ENCODE measurements around the gene CALM1.
"Not testable (repeated sequence)": the region's sequence is repeated elsewhere in the genome, so short reads cannot be mapped to it uniquely, and the experiment has no call there.

The CALM1 gene

DNA sequence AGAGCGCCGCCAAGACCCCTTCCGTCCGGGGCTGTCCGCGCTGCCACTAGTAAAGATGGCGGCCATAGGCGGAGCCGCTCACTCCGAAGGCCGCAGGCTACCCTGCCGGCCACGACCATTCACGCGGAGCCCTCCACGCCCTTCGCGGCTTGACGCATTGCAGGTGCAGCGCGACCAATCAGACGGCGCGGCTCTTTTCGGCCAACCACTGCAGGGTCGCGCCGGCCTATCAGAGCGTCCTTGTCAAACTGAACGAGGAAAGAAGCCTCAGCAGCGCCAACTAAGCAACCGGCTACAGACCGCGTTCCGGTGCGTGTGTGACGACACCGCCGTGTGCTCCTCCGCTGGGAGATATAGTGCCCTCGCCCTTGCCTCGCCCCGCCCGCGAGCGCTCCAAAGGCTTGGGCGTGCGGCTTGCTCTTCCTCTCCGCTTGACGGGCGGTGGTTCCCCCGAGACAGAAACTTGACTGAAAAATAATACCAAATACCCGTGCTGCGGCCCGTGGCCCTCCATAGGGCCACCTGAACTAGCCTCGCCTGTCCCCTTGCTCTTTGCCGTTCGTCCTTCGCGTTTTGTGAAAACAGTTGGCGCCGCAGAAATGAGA lies 13.6 kb upstream of the CALM1 start:
- DNase-seq (ENCODE audit: low read depth in 2 of 3, low spot score in 1 of 3), result peak; percentile 90 to 97 (median 97)

DNA sequence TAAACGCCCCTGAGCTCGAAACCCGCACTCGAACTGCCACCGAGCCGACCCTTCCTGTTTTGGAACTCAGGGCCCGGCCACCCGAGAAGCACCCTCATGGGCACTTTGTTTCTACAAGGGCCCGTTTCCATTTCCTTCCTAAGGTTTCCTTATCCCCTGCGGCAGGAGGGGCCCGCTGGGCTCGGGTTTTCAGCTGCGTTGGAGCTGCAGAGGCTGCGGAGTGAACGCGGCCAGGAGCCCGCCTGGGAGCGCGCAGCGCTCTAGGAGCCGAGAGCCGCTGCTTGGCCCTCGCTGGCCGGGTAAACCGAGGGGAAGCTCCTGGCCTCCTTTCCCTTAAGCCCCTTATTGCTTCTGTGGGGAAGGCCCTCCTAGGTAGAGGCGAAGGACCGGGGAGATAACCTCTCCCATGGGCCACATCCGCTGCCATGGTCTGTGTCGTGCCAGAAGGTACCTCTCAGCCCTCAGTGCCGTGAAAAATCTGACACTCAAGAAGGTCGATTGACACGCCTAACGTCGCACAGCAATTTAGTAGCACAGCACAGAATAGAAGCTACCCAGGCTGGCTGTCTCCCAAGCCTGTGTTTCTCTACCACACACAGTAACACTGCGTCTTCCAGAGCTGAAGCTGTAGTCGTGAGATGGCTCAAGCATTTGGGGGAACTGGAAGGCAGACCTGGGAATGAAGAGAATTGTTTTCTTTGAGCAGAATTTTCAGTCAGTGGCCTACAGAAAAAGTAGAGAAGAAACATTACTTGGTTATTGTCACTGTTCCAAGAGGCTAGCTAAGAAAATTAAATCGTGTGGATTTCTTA lies 12.9 kb upstream of the CALM1 start:
- DNase-seq (ENCODE audit: low read depth in 2 of 3, low spot score in 1 of 3), result peak in 2 of 3 donors; percentile 23 to 39

DNA sequence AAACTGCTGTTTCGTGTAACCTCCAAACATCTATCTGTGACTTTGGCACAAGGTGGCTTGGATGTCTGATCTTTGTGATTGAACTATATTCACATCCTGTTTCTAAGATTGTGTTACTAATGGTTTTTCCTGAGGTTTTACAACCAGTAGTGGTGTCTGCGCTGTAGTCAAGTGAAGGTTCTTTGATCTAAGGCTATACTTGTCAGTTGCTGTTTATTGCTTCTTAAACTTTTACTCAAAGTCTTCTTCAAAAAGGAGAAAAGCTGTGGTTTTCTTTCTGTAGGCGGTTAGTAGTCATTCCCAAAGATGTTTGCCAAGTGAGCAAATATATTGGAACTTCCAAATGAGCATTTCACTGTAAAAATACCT lies 12.3 kb upstream of the CALM1 start:
- DNase-seq (ENCODE audit: low read depth in 2 of 3, low spot score in 1 of 3), result no peak

DNA sequence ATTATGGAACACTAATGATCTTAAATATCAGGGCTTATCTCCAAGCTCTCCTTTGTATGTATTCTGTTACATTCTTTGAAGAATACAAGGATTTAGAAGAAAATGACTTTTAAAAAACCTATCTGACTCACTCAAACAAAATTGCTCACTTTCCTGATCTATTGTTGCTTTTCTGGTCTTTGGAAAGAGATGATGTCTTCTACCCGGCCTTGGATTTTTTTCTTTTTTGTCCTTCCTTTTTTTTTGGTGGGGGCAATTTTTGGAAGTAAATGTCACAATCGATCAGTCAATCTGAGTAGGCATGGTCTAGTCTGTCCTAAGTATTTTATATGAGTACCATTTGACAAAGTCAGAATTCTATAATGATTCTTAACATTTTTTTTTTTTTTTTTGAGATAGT lies 10.5 kb upstream of the CALM1 start:
- DNase-seq (ENCODE audit: low read depth in 2 of 3, low spot score in 1 of 3), result no peak

DNA sequence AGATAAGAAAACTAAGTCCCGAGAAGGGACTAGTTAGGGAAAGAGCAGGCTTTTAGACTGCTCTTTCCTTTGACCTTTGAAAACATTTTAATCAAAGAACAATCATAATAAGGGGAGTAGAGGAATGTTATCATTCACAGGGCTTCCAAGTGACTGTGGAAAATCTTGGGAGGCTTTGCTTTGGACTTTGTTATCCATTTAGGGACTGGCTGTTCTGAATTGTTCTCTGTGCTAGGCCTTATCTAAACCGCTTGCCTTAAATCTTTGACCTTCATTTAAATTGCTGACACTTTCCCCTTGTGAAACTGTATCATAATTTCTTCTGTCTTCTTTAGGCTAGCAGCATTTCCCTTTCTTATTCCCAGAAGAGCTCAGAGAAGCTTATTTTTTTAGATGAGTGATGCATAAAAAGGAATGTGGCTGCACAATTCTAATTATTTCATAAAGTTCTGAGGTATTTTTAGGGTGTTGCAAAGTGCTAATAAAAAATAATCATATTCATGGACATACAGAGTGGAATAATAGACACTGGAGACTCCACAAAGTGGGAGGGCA lies 9.5 kb upstream of the CALM1 start:
- no peak for DNase-seq (ENCODE audit: low read depth in 2 of 3, low spot score in 1 of 3)

DNA sequence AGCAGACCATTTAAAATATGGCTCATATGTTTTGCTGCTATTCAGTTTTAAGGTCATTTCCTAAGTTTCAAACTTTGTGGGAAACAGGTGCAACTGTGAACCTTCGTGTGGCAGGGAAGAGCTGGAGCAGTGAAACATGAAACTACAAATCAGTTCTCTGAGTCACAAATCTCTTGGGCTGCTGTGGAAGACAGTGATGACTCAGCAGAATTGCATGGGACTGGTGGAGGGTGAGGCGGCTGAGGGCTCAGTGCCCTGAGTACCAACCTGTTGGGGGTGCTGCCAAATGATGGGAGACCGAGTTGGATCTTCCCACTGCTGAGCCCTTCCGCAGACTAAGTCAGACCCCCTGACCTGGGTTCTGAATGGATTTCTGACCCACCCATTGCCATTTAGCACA lies 8.4 kb upstream of the CALM1 start:
- no peak for DNase-seq (ENCODE audit: low read depth in 2 of 3, low spot score in 1 of 3)

DNA sequence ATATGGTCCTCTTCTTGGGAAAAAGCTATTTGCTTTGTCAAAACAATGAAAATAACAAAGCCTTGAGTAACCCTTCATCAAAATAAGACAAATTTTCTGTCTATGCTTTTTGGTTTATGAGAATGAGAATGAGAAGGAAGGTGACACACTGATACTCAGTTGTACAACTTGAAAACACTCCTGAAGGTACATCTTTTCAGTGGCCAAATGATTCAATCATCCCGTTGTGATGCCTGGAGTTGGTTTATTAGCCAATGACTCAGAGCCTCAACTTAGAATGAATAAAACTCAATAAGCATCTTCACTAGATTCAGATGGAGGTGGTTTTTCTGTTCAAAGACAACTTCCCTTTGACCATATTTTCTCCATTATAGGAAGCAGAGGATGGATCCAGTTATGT lies 7.8 kb upstream of the CALM1 start:
- DNase-seq (ENCODE audit: low read depth in 2 of 3, low spot score in 1 of 3), result no peak

DNA sequence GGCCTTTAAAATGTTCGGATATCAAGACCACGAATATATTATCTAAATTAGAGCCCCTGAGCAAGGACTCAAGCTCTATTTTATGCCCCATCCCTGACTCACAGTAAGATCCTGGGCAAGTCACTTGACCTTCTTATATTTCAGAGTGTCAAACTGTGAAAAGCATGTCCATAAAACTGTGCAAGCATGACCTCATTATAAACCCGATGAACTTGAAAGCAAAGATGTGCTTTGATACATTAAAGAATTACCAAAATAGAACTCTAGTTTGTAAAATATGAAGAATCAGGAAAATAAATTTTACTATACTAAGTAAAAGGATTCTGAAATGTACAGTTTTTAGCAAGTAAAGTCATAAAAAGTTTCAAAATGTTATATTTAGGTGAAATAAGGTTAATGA lies 2.9 kb upstream of the CALM1 start:
- DNase-seq (ENCODE audit: low read depth in 2 of 3, low spot score in 1 of 3), result no peak

DNA sequence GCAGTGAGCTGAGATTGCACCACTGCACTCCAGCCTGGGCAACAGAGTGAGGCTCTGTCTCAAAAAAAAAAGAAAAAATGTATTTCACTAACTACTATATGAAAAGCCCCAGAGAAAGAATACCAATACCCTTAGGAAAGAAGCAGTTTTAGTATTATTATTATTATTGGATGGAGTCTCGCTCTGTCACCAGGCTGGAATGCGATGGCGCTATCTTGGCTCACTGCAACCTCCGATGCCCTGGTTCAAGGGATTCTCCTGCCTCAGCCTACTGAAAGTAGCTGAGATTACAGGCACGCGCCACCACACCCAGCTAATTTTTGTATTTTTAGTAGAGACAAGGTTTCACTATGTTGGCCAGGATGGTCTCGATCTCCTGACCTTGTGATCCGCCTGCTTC lies 2.0 kb upstream of the CALM1 start:
- not testable (repeated sequence) for DNase-seq (ENCODE audit: low read depth in 2 of 3, low spot score in 1 of 3)

DNA sequence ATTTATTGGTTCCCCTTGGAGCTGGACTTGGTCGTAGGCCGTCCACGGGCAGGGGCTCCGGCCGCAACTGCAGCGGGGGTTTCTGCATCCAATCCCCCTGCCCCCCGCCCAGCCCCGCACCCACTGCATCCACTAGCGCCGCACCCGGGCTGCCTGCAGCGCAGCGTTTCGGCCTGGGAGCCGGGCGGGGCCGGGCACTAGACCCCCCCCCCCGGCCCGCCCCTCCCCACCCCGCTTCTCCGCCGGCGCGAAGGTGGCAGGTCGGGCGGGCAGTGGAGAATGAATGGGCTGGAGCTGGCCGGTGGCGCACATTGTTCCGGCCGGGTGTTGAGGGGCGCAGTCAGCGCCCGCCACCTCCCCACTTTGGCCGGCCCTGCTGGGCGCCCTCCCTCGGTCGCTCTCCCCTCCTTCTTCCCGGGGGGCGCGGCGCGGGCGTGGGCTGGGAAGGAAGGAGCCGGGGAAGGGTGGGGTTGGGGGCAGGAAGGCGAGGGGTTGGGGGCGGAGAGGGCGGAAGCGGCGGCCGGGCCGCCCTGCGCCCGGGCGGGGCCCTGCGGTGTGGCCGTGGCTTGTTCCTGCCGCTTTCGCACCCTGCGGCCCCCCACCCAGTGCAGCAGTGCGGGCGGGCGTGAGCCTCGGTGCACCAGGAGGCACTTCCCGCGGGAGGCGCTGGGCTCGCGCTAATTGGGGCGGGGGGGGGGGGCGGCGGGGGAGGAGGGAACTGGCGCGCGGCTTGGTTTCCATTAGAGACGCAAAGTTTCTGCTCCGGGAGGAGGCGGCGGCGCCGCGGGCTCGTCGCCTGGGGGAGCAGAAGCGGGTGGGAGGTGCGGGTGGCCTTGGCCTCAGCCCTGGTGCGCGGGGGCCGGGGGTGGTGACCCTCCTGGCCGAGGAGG lies 841 bp downstream of the CALM1 start:
- DNase-seq (ENCODE audit: low read depth in 2 of 3, low spot score in 1 of 3), result peak; percentile 39 to 59 (median 41)

DNA sequence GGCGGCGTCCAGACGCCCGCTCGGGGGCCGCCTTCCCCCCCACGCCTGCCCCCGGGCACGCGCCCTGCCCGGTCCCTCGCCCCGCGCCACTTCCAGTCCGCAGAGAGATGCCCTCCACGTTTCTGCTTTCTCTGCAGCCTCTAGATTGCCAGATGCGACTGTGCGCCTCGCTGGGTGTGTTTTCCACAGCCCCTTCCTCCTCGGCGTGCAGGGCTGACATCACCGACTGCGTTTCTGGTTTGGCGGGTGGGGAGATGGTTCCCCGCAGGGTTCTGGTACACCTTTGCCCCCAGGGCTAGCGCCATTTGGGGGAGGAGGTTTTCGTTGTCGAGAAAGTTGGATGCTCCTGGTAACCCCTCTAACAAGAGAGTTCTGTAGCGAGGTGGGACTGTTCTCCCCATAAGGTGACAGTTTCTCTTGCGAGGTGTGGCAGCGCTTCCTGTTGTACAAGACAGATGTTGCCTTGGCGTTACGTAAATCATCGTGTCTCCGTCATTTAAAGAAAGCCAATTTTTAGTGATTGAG lies 1.5 kb downstream of the CALM1 start:
- DNase-seq (ENCODE audit: low read depth in 2 of 3, low spot score in 1 of 3), result peak in 2 of 3 donors; percentile 38 to 42

DNA sequence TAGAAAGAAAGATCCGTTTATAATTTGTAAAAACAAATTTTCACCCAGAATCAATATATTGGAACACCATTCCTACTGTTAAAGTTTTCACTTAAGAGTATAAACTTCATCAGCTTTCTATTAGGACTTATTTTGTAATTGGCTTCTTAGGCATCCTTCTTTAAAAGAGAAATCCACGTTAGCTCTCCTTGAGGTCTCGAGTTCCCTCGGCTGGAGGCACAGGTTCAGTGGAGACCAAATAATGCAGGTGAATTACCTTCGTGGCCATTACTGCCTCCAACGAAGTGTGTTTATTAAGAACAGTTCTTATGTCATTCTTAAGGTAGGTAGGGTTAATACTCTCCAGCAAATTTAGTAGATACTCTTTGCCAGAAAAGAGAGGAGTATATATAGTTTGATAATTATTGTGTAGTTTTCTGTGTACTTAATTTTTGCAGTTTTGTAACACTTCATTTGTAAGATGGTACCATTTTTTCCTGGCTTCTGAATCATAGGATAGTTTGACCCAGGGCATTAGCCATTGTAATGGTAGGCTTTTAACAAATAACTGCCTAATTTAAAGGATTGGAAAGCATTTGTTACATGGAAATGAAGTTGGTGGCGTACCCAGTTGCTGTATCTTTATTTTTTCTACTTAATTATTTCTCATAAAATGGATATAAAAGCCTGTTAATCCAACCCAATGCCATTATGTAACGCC lies 2.2 kb downstream of the CALM1 start:
- DNase-seq (ENCODE audit: low read depth in 2 of 3, low spot score in 1 of 3), result no peak

DNA sequence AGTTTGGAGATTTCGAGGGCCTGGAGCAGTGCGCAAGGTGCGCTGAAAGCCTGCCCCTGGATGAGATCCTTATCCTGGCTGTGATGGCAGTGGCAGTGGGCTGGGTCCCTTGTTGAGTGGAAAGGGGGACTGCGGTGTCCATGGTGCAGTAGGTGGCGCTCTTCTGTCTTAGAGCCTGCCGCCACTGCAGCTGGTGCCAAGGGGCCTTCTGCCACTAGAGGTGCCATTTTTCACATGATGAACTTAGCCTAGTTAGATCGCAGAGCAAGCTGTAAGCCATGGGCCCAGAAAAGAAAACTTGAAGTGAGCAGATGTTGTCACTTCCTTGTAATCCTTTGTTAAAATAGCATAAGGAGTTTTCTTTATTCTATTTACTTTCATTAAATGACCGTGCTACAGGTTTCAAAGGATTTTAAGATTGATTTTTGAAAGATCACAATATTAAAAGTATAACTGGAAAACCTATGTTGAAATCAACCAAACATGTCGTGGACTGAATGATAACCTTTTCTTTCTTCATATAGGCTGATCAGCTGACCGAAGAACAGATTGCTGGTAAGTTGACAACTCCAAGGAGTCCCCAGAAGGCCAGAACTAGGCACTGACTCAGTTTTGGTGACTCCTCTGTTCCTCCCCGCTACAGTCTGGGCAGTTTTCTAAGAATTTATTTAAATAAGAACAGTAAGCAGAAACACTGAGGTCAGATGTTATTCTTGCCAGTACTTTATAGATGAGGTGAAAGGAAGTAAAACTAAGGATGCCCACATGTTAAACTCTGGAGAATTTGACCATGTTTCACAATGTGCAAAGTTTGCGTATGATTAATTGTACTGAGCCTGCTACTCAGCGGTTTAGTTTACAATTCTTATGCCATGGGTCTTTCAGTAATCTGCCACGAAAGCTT lies 3.0 kb downstream of the CALM1 start:
- DNase-seq (ENCODE audit: low read depth in 2 of 3, low spot score in 1 of 3), result peak; percentile 78 to 86 (median 82)

DNA sequence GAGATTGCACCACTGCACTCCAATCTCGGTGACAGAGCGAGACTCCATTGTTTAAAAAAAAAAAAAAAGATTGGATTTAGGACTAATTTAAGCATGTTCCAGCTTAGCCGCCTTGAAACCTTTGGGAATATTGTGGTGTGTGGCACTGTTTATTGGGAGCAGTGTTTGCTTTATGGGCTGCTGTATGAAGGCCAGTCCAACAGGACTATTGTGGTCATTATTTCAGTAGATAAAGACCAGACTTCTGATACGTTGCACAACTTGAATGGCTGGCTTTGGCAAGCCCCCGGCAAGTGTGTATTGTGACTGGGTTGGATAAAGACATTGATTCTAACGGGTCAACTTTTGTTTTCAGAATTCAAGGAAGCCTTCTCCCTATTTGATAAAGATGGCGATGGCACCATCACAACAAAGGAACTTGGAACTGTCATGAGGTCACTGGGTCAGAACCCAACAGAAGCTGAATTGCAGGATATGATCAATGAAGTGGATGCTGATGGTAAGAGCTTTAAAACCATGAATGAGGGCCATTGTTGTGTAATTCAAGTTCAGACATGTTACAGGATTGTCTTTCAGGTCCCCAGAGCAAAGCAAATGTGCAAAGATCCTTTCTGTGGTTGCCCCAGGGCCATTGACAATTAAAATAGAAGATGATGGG lies 4.2 kb downstream of the CALM1 start:
- no peak for DNase-seq (ENCODE audit: low read depth in 2 of 3, low spot score in 1 of 3)

DNA sequence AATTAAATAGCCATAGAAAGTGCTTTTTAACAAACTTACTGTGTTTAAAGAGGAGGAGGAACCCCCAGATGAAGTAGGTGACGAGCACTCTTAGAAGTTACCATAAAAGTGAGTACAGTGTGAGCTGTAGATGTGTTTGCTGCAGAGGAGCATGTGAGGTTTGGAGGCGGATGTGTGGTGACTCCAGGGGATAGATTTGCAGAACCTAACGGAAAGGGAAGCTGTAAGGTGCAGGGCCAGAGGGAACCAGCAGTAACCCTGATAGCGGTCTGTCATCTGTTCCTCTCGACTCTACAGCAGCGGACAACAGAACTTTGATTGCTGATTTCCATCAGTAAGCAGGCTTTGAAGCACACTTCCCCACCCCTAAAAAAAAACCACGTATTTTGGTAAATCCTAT lies 5.2 kb downstream of the CALM1 start:
- no peak for DNase-seq (ENCODE audit: low read depth in 2 of 3, low spot score in 1 of 3)

DNA sequence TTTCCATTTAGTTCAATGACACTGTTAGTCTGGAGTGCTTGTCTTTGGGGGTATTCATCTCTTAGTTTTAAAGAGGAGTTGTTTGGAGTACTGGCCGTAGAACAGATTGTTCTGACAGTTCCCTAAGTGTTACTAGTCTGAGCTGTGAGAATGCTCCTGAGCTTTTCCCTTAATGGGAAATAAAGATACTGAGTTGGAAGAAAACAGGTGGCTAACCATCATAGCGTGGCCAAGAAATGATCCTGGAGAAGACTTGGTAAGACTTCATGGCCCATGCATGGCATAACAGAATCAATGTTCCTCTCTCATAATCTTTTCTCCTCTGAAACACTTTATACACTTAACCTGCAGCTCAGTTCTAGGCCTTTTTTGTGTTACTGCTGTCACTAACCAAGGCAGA lies 6.2 kb downstream of the CALM1 start:
- no peak for DNase-seq (ENCODE audit: low read depth in 2 of 3, low spot score in 1 of 3)

DNA sequence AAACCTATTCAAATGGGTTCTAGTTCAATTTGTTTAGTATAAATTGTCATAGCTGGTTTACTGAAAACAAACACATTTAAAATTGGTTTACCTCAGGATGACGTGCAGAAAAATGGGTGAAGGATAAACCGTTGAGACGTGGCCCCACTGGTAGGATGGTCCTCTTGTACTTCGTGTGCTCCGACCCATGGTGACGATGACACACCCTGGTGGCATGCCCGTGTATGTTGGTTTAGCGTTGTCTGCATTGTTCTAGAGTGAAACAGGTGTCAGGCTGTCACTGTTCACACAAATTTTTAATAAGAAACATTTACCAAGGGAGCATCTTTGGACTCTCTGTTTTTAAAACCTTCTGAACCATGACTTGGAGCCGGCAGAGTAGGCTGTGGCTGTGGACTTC lies 8.3 kb downstream of the CALM1 start:
- DNase-seq (ENCODE audit: low read depth in 2 of 3, low spot score in 1 of 3), result no peak

DNA sequence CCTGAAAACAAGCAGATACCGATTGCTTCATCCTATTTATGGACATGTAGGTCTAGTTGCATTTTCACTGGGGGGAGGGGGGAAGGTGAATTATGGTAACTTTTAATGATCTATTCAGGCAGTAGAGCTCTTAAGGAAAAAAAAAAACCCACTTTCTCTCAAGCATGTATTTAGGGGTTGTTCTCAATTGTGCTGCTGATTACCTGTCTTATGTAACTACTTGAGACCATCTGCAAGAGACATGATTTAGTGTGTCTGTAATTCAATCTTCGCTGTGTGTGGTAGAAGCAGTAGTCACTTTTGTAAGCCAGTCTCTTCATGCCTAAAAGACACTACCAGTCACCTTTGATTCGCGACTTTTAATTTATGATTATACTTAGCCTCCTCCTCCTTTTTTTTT lies 8.9 kb downstream of the CALM1 start:
- DNase-seq (ENCODE audit: low read depth in 2 of 3, low spot score in 1 of 3), result no peak

DNA sequence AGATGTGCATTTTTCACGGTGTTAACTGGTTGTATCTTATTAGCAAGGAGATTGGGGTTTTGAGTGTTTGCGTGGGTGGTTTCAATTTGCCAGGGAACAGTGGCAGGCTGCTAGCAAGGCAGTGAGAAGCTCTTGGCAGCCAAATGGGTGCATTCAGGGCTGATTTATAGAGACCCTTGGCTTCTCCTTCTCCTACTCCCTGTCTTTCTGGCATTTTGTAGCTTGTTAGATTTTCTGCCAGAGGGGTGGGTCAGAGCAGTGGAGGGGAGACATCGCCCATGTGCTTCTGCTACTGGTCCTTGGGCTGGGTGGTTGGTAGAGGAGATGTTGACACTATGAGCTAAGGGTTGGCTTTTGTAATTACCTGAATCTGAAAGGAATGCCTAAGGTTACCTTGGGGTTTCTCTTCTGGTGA lies 9.6 kb downstream of the CALM1 start:
- DNase-seq (ENCODE audit: low read depth in 2 of 3, low spot score in 1 of 3), result no peak

Data from stimulated activated CD4-positive, alpha-beta T cell treated with anti-CD3 and anti-CD28 coated beads, Interleukin-12 subunit alpha, Interleukin-12 subunit beta, amount 100 ng/mL, for 48 hours (primary cell).